HepG2 (cell line): ENCODE results near the gene PPP1CB. TPM values are rescaled to one million over a fixed set of nuclear protein-coding genes. Genes with fewer than 3 reads are reported as not detected.
A peak's percentile ranks its signal among the peaks of the same experiment; 100 is the strongest.

Experiments
- CHCHD3 ChIP-seq: sonication (generic); formaldehyde crosslinking; IDR thresholded peaks from 2 replicates; pipeline ENCODE4 v1.8.0; 2022; ENCODE audit warnings: mild to moderate bottlenecking, missing genetic modification reagents, moderate library complexity
- HMG20A ChIP-seq: IDR thresholded peaks from 2 replicates; pipeline ENCODE4 v1.6.1; 2016; ENCODE audit warnings: borderline replicate concordance
- JUN ChIP-seq: sonication (generic); formaldehyde crosslinking; IDR thresholded peaks from 2 replicates; pipeline ENCODE4 v1.4.0; 2020; ENCODE audit warnings: mild to moderate bottlenecking, missing genetic modification reagents
- KAT8 ChIP-seq: IDR thresholded peaks from 2 replicates; pipeline ENCODE4 v1.6.1; 2016; ENCODE audit warnings: missing genetic modification reagents, missing compliant biosample characterization
- MAFG ChIP-seq: sonication (generic); formaldehyde crosslinking; IDR thresholded peaks from 2 replicates; pipeline ENCODE4 v1.5.1; 2020; ENCODE audit warnings: mild to moderate bottlenecking, missing genetic modification reagents
- NONO ChIP-seq, 2 experiments: fragments of 450-650 bp in 1 of 2; sonication (generic) in 1 of 2; formaldehyde crosslinking in 1 of 2; IDR thresholded peaks in 1 of 2; conservative IDR thresholded peaks in 1 of 2; 2 replicates each; pipeline versions ENCODE4 v1.6.1 to v1.8.0; 2017 to 2022; ENCODE audit warnings: mild to moderate bottlenecking in 1 of 2, missing genetic modification reagents in 1 of 2, moderate library complexity in 1 of 2
- RARG ChIP-seq: sonication (generic); formaldehyde crosslinking; IDR thresholded peaks from 2 replicates; pipeline ENCODE4 v1.4.0; 2020; ENCODE audit warnings: low read depth, mild to moderate bottlenecking, missing genetic modification reagents
- RFX5 ChIP-seq: IDR thresholded peaks from 2 replicates; pipeline ENCODE4 v1.6.1; 2011; ENCODE audit warnings: low read depth, low read length, improper control_type of control experiment
- ZFP41 ChIP-seq: sonication (generic); formaldehyde crosslinking; IDR thresholded peaks from 2 replicates; pipeline ENCODE4 v1.4.0; 2020; ENCODE audit warnings: mild to moderate bottlenecking, missing genetic modification reagents, borderline replicate concordance
- ZFP62 ChIP-seq: sonication (generic); formaldehyde crosslinking; IDR thresholded peaks from 2 replicates; pipeline ENCODE4 v1.4.0; 2020; ENCODE audit warnings: missing genetic modification reagents
- ZNF10 ChIP-seq: sonication (generic); formaldehyde crosslinking; IDR thresholded peaks from 2 replicates; pipeline ENCODE4 v1.4.0; 2020; ENCODE audit warnings: mild to moderate bottlenecking, low read depth, missing genetic modification reagents, borderline replicate concordance
- ZNF20 ChIP-seq: sonication (generic); formaldehyde crosslinking; IDR thresholded peaks from 2 replicates; pipeline ENCODE4 v1.4.0; 2020; ENCODE audit warnings: mild to moderate bottlenecking, moderate library complexity, missing genetic modification reagents
- ZNF33A ChIP-seq: sonication (generic); formaldehyde crosslinking; IDR thresholded peaks from 2 replicates; pipeline ENCODE4 v1.5.1; 2020; ENCODE audit warnings: missing genetic modification reagents, mild to moderate bottlenecking, moderate library complexity, borderline replicate concordance
- ZNF513 ChIP-seq: sonication (generic); formaldehyde crosslinking; conservative IDR thresholded peaks from 2 replicates; pipeline ENCODE4 v1.5.0; 2020; ENCODE audit warnings: missing genetic modification reagents
- ZNF558 ChIP-seq: sonication (generic); formaldehyde crosslinking; IDR thresholded peaks from 2 replicates; pipeline ENCODE4 v1.9.0; 2022; ENCODE audit warnings: mild to moderate bottlenecking, missing genetic modification reagents, borderline replicate concordance
- ZNF646 ChIP-seq: sonication (generic); formaldehyde crosslinking; IDR thresholded peaks from 2 replicates; pipeline ENCODE4 v1.9.0; 2021; ENCODE audit warnings: mild to moderate bottlenecking, missing genetic modification reagents
- ZNF709 ChIP-seq: sonication (generic); formaldehyde crosslinking; IDR thresholded peaks from 2 replicates; pipeline ENCODE4 v1.5.0; 2020; ENCODE audit warnings: mild to moderate bottlenecking, missing genetic modification reagents
- ZNF75D ChIP-seq: sonication (generic); formaldehyde crosslinking; IDR thresholded peaks from 2 replicates; pipeline ENCODE4 v1.8.1; 2023; ENCODE audit warnings: missing genetic modification reagents, mild to moderate bottlenecking, borderline replicate concordance
- ZSCAN9 ChIP-seq: IDR thresholded peaks from 2 replicates; pipeline ENCODE4 v1.6.1; 2016; ENCODE audit warnings: borderline replicate concordance
- ZZZ3 ChIP-seq: sonication (generic); formaldehyde crosslinking; IDR thresholded peaks from 2 replicates; pipeline ENCODE4 v1.4.0; 2020; ENCODE audit warnings: missing genetic modification reagents, mild to moderate bottlenecking, borderline replicate concordance
- polyA plus RNA-seq, 8 experiments: library from polyadenylated mRNA; depleted of rRNA in 3 of 8; stranded (reverse) in 7 of 8; unstranded in 1 of 8; fragments of >200 nt; fragmentation: Illumina TruSeq in 4 of 8; extraction: Trizol in 4 of 8; gene quantifications; 2 replicates each; pipeline versions ENCODE4 v1.2.1 to v1.2.3, GENCODE V29; 2011 to 2016; ENCODE audit warnings: low read depth in 4 of 8, missing spikeins in 1 of 8, mixed read lengths in 1 of 8; ENCODE audit not compliant: insufficient read depth in 1 of 8
- total RNA-seq, 5 experiments: library from RNA; depleted of rRNA; stranded (reverse); fragments of >200 nt; fragmentation: Illumina TruSeq; extraction: Trizol; gene quantifications; 2 replicates each; pipeline ENCODE4 v1.2.3, GENCODE V29; 2016; ENCODE audit warnings: low read depth in 1 of 5
- TF ChIP-seq, protein P1 (sequence below): sonication (generic); formaldehyde crosslinking; IDR thresholded peaks from 2 replicates; pipeline ENCODE4 v1.4.0; 2020; ENCODE audit warnings: mild to moderate bottlenecking, missing genetic modification reagents
- TF ChIP-seq, protein P2 (sequence below): sonication (generic); formaldehyde crosslinking; IDR thresholded peaks from 2 replicates; pipeline ENCODE4 v1.4.0; 2020; ENCODE audit warnings: missing genetic modification reagents

Gene PPP1CB
- total and polyA plus RNA-seq, 2 of the 13 experiments (the other 11 are each of a cell fraction or from before 2014, with no cell fraction given), result 46.9 to 109 TPM

GRCh38 chr2:28702415-28702861, 49.2 kb upstream of the PPP1CB start (continued):
- TF ChIP-seq MAFG (CRISPR knock-in tag) (no peak), ZNF646 (no peak), ZNF10 (CRISPR knock-in tag) (no peak), JUN (CRISPR knock-in tag) (no peak), HMG20A (CRISPR knock-in tag) (peak; percentile 46; the same call in 1 of the 2 replicates), ZNF33A (CRISPR knock-in tag) (no peak), ZZZ3 (CRISPR knock-in tag) (no peak), ZFP62 (CRISPR knock-in tag) (no peak), ZNF75D (no peak), ZNF558 (CRISPR knock-in tag) (no peak), ZNF20 (no peak), RARG (CRISPR knock-in tag) (no peak), KAT8 (no peak), ZSCAN9 (CRISPR knock-in tag) (no peak), RFX5 (no peak), NONO (IDR thresholded peaks at IDR 0.05) (no peak), NONO (CRISPR knock-in tag; conservative IDR thresholded peaks at IDR 0.05) (no peak), CHCHD3 (0 out of 2 replicates have a peak, but pooled peaks have one; percentile 34), ZNF513 (CRISPR knock-in tag) (no peak), ZFP41 (CRISPR knock-in tag) (no peak), ZNF709 (CRISPR knock-in tag) (no peak)
- TF ChIP-seq, protein P1, sequence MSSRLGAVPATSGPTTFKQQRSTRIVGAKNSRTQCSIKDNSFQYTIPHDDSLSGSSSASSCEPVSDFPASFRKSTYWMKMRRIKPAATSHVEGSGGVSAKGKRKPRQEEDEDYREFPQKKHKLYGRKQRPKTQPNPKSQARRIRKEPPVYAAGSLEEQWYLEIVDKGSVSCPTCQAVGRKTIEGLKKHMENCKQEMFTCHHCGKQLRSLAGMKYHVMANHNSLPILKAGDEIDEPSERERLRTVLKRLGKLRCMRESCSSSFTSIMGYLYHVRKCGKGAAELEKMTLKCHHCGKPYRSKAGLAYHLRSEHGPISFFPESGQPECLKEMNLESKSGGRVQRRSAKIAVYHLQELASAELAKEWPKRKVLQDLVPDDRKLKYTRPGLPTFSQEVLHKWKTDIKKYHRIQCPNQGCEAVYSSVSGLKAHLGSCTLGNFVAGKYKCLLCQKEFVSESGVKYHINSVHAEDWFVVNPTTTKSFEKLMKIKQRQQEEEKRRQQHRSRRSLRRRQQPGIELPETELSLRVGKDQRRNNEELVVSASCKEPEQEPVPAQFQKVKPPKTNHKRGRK (CRISPR knock-in tag), result no peak
- TF ChIP-seq, protein P2, sequence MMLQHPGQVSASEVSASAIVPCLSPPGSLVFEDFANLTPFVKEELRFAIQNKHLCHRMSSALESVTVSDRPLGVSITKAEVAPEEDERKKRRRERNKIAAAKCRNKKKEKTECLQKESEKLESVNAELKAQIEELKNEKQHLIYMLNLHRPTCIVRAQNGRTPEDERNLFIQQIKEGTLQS (CRISPR knock-in tag), result no peak
